Measurements from ENCODE around the gene C9orf43.

DNA sequence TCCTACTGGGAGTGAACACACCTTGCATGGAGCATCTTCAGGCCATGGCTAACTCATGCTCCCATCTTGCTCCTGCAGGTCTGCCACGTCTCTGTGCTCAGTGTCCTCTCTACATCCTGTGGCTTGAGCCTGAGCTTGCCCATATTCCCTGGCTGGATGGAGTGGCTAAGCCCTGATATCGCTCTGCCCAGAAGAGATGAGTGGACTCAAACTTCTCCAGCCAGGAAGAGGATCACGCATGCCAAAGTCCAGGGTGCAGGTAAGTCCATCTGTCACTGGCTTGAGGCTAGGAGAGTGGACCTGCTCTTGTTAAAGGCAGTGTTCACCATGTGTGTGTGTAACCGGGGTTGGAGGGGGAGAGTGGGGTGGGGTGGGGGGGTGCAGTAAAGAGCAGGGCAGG is 51.4 kb downstream of the C9orf43 start:
- TF ChIP-seq CTCF (IDR thresholded peaks at IDR 0.05 in 8 of 11, conservative IDR thresholded peaks at IDR 0.05 in 3 of 11) = no peak
- no peak for TF ChIP-seq POLR2AphosphoS5 (IDR thresholded peaks at IDR 0.05)

All from spleen (tissue), 7 donors.